NCI-H2227 treated with DMSO at 0.1 percent for 48 hours (cell line): Measurements from ENCODE around the gene CDCA7.
A peak's percentile ranks its signal among the peaks of the same experiment; 100 is the strongest.
"Not testable (repeated sequence)": the region's sequence is repeated elsewhere in the genome, so short reads cannot be mapped to it uniquely, and the experiment has no call there.

Source experiments
- DNase-seq: peaks from one replicate; lab custom pipeline; 2025; lab: John Stamatoyannopoulos, UW

CDCA7 gene

DNA sequence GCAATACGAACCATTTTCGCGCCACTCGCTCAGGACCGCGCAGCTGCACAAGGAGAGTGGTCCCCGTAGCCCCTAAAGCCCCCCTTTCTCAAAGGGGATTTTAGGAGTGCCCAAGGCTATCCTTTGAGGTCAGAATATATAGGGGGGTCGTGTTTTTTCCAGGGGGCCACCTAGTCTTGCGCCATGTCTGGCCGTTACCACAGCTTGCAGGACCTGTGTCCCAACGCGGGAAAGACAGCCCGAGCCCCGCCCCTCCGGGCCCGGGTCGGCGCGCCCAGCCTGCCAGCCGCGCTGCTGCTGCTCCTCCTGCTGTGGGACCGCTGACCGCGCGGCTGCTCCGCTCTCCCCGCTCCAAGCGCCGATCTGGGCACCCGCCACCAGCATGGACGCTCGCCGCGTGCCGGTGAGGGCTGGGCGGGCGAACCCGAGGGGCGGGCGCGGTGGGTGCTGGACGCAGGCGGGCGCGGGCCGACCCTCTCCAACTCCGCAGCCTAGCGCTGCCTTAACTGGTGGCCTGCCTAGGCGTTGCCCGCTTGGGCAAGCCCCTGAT is at the start of gene CDCA7:
Gene CDCA7, plus strand, starts transcription at position 291 of the 550 bp plus-strand sequence. Its CDS starts 92 bp downstream, at position 383.
- DNase-seq, result peak; percentile 85

DNA sequence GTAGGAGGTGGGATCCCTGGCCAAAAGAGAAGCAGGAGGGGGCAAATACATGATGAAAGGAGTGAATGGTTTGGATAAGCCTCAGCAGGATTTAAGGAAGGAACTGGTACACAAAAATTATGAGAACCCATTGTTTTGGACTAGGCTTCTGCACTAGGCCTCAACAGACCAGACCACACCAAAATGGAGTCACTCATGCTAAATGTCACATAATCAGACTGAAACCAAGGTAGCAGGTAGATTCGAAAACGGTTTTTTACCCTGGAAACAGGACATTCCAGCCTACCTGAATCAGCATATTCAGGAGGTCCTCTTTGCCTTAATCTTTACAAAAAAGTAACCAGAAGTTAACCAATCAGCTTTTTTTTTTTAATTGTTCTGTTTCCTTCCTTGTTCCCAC is 49.4 kb upstream of the CDCA7 start:
- no peak for DNase-seq

DNA sequence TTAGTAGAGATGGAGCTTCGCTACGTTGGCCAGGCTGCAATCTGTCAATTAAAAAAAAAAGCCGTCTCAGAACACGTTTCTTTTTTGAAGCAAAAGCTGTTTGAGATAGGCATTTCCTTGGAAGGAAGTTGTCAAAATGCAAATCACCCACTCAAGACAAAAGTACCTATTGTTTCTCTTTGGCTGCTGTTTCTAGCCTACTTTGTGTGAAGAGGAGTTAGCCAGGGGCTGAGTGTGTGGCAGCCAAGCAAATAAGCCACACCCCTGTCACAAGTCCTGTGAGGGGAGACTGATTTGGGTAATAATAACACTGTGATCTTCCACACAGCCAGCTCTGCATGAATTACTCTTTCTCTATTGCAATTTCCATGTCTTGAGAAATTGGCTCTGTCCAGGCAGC is 47.4 kb upstream of the CDCA7 start:
- no peak for DNase-seq

DNA sequence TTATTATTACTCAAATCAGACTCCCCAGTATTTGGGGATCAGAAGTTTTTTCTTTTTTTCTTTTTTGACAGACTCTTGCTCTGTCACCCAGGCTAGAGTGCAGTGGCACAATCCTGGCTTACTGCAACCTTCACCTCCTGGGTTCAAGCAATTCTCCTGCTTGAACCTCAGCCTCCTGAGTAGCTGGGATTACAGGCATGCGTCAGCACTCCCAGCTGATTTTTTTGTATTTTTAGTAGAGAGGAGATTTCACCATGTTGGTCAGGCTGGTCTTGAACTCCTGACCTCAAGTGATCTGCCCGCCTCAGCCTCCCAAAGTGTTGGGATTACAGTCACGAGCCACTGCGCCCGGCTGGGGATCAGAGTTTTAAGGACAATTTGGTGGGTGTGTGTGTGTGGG is 45.3 kb upstream of the CDCA7 start:
- DNase-seq, result not testable (repeated sequence)

DNA sequence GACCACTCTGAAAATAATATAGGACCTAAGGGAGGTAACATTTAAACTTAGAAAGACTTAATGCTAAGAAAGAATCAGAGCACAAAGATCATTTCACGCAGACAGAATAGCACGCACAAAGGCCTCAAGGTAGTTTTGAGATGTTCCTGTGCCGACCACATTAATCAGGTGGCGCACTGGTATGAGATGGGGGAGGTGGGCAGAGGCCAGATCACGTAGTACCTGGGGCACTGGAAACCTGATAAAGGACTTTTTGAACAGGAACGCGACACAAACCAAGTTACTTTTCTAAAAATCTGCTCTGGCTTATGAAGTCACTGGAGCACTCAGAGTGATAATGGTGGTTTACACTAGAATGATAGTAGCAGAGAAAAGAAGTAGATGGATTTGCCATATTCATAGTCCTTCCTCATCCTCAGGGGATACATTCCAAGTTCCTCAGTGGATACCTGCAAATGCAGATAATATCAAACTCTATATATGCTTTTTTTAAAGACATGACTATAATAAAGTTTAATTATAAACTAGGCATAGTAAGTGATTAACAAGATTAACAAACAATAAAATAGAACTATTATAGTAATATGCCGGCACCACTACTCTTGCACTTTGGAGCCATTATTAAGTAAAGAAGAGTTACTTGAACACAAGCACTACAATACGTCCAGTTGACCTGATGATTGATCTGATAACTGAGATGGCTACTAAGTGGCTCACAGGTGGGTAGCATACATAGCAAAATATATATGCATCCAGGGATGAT is 42.6 kb upstream of the CDCA7 start:
- DNase-seq, result no peak

DNA sequence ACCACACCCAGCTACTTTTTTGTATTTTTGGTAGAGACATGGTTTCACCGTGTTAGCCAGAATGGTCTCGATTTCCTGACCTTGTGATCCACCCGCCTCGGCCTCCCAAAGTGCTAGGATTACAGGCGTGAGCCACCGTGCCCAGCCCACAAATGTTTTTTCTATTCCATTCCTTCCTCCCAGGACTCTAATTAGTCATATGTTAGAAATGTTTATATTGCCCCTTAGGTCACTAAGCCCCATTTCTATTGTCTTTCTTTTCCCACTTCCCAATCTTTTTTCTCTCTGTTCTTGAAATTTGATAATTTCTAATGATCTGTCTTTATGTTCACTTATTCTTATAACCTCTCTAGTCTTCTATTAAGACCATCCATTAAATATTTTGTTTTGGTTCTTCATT is 31.3 kb upstream of the CDCA7 start:
- no peak for DNase-seq

DNA sequence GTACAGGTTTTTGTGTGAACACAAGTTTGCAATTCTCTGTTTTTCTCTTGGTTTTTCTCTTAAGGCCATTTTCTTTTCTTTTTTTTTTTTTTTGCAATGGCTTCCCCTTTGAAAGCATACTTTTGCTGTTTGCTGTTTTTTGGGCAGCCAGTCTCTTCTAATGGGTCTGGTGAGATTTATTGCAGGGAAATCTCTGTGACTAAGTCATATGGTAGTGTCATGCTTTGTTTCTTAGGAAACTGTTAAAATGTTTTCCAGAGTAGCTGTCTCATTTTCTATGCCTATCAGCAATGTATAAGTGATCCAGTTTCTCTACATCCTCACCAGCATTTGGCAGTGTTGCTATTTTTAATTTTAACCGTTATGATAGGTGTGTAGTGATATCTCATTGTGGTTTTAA is 27.9 kb upstream of the CDCA7 start:
- no peak for DNase-seq

DNA sequence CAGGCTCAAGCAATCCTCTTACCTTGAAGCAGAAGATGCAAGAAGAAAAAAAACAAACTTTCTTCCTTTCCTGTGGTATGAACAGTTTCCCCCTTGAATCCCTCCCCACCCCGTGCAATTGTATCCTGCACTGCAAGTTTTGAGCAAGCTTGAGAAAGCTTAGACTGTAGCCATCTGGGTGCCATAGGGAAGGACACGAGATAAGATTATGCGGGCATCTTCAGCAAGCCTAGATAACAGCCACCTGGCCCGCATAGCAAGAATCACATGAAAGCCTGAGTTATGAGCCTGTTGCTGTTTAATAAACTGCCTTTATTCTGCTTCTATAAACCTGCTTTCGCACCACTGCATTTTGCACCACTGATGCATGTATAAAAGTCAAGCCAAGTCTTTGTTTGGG is 27.3 kb upstream of the CDCA7 start:
- DNase-seq, result no peak

DNA sequence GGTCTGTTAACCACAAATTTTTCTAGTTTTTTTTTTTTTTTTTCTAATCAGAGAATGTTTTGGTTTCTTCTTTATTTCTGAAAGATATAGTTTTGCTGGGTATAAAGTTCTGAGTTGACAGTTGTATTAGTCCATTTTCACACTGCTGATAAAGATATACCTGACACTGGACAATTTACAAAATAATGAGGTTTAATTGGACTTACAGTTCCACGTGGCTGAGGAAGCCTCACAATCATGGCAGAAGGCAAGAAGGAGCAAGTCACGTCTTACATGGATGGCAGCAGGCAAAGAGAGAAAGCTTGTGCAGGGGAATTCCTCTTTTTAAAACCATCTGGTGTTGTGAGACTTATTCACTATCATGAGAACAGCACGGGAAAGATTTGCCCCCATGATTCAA is 21.7 kb upstream of the CDCA7 start:
- DNase-seq, result not testable (repeated sequence)

DNA sequence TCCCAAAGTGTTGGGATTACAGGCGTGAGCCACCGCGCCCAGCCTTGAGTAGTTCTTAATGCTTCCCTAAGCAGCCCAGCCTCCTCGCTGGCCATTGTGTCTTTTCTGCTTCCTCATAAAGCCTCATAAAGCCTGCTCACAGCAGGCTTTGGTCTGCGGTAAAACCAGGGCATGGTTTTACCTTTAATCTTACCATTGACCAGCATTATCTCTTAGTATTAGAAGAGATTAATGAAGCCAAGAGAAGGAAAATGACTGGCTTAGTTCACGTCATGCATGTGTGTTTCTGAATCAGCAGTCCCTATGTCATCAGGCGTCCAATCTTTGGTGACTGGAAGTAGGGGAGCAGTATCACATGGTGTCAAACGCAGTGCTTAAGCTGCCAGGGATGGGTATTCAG is 14.9 kb upstream of the CDCA7 start:
- DNase-seq, result no peak

DNA sequence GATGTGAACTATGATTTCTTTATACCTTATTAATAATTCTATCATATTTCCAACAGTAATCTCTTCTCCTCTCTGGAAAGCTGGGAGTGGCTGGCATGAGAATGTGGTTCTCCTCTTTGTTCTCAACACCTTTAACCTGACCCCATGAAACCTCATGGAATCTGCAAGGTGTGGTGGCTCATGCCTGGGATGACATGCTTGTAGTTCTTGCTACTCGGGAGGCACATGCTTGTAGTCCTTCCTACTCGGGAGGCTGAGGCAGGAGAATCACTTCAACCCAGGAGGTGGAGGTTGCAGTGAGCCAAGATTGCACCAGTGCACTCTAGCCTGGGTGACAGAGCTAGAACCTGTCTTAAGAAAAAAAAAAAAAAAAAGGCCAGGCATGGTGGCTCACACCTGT is 10.8 kb upstream of the CDCA7 start:
- DNase-seq, result no peak

DNA sequence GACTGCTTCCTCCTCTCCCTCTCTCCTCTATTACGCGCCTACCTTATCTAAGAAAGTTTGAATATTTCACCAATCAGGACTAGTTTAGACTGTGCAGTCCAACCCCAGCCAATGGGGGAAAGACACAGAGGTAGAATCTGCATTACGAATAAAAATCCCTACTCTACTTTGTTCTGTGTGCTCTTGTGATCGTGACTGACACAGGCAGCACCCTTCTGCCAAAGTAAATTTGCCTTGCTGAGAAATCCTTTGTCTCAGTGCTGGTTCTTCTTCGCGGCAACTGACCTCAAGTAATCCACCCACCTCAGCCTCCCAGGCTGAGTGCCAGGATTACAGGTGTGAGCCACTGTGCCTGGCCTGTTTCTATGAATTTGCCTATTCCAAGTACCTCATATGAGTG is 8.6 kb upstream of the CDCA7 start:
- DNase-seq, result no peak

DNA sequence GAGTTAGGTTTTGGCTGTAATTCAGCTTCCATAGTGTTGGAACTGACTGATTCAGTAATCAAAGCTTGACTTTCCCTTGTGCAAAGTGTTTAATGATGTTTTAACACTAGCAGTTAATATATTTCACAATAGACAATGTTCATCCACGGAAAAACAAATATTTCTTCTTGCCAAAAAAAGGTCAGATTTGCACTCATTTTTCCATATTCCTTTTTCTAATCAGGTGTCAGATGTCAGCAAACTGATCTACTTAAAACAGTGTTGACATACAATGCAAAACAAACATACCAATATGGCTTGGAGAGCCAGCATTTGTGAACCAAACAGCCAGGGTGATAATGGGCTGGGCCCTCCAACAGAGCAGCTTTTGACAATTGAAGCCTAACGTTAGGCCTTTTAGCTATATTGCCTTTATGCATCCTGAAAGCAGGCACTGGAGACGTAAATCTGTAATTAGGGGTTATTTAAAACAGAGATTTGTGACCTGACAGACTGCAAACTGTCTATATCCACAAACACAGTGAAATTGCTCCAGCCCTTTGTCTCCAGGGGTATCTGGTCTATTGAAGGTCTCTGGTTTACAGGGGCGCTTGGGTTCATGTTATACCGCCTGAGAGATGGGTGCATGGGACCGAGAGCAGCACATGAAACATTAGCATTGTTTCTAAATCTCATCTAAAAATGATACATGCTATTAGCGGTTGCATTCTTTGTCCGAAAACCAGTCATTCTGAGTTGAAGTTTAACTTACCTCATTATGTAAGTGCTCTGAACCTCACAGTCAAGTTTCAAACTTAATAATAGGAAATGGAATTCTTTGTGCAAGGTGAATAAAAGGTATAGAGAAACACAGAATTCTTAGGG is 7.1 kb upstream of the CDCA7 start:
- DNase-seq, result peak; percentile 97

DNA sequence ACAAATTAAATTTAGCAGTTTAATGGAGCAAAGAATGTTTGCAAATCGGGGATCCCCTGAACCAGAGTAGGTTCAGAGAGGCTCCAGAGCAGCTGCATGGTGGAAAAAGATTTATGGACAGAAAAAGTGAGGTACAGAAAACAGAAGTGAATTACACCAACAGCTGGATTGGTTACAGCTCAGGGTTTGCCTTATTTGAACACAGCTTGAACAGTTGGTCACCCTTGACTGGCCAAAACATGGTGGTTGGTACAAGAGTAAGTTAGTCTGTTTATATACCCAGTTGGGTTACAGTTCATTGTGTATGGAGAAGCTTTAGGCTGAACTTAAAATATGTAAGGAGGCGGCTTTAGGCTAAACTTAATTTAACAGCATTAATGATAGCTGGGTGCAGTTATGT is 5.4 kb upstream of the CDCA7 start:
- no peak for DNase-seq

DNA sequence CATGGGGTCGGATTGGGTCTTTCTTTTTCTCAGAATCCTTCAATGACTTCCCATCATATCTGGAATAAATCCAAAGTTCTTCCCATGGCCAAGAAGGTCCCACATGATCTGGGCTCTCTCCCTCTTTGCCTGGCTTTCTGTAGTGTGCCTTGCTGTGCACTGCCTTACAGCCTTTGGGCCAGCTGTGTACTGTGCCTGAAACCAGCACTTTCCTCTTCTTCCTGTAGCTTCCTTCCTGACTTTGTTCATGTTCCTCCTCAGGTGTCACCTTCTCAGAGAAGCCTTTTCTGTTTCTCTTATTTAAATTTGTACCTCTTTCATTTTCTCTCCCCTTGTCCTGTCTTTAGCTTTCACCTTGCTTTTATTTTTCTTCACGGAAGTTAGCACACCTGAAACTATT is 4.3 kb upstream of the CDCA7 start:
- no peak for DNase-seq

DNA sequence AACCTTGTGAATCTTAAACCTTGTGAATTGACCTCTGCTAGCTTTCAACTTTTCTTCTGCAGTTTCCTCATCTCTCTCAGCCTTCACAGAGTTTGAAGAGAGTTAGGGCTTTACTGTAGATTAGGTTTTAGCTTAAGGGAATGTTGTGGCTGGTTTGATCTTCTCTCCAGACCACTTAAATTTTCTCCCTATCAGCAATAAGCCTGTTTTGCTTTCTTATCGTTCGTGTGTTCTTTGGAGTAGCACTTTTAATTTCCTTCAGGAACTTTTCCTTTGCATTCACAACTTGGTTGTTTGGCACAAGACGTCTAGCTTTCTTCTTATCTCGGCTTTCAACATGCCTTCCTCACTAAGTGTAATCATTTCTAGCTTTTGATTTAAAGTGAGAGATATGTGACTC is 2.8 kb upstream of the CDCA7 start:
- no peak for DNase-seq

DNA sequence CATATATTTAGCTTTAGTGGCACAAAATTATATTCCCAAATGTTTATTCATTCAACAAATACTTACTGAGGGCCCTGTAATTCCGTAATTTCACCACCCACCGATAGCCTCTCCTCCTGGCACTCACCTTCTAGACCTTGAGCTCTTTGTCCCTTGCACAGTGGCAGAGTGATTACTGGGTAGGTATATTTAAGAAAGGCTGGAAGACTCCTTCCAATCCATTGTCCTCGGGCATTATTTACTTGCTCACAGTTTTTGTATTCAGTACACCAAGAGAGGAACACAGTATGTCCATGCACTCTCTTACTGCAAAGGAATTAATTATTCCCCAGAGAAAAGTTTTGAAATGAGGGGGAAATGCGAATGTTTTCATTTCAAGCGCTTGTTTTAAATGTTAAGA is 1.1 kb upstream of the CDCA7 start:
- DNase-seq, result peak; percentile 59

DNA sequence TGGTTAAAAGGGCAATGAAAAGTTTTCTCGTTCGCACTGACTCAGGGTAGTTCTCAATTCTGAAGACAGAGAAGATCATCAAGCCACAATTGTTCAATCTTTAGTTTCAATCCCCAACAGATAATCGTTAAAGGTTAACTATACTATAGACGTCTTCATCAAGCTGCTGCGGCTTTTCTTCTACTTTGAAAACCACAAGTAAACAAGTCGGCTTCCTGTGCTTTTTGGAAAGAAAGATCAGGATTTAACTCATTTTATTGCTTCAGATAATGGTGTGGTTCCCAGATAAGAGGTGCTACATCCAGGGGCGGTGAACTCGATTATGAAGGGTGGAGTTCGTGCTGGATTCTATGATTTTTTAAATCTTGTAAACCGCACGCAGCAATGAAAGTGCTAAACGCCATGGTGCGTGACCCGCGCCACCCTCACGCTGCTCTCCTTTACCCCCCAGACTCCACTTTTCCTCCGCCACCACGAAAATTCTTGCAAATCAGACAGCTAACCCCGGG is 545 bp upstream of the CDCA7 start:
- DNase-seq, result peak; percentile 63

DNA sequence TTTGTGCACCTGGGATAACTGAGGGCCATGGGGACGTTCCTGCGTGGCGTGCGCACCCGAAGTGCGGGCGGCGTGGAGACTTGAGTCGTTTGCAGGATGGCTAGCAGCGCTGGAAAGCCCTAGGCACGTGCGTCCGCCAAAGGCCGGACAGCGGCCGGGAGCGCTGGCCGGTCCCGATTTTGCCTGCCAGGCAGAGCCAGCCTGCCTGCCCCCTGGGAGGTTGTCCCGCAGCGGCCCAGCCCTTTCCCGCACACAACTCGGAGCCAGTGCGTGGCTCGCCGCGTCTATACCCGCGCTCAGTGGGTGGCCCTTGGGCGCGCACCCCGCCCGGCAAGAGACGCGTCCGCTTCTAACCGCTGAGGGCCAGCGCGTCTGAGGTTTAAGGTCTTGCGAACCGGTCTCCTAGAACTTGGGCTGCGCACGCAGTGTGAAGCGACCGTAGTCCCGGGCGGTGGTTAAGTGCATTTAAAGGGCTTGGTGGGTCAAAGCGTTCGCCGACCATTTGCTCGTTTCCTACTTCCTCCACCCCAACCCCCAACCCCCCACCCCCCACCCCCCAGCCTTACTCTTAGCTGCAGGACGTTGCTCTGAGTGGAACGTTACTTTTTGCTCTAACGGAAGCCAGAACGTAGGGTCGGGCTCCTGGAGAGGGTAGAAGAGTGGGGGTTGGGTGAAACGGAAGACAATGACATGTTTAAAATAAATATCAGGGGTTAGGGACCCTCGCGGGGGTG is 627 bp downstream of the CDCA7 start:
- peak; percentile 64 for DNase-seq

DNA sequence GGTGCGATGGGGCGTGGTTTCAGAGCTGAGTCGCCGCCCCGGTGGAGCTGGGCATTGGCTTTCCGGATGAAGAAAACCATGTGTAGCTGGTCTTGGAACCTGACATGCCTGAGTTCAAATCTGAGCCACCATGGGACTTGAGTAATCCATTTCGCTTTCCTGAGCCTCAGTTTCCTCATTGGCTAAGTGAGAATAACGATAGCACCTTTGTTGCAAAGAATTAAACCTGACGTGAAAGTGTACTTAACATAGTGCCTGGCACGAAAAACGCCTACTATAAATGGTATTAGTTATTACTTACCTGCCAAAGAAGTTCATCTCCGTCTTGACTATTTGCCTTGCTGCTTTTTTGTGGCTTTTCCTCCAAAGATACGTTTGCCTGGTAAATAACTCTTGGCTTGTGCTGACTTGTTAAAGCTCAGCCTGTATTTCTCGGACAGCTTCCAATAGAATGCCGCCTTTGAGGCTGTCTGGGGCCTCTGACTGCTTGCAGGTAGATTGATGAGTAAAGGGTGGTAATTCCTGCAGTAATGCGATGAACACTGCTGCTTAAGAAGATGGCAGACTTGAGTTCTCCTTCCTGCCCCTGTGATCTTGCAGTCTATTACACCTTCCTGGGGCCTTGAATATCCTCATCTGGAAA is 1.3 kb downstream of the CDCA7 start:
- DNase-seq, result no peak

DNA sequence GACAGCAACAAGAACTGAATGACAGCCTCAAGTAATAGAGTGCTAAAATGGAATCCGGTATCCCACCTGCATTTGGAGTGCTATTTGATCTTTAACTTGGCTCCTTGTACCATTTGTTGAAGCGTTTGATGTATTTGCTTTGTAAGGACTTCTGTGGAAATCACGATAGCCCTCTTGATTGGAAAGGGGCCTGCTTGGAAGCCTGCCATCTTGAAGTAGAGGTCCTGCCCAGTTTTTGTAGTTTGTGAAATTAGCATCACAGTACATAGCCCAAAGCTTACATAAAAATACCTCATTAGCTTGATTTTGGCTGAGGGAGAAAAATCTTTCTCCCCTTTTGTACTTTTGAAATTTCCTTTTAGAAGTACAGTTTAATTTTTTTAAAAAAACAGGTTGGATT is 2.7 kb downstream of the CDCA7 start:
- no peak for DNase-seq

DNA sequence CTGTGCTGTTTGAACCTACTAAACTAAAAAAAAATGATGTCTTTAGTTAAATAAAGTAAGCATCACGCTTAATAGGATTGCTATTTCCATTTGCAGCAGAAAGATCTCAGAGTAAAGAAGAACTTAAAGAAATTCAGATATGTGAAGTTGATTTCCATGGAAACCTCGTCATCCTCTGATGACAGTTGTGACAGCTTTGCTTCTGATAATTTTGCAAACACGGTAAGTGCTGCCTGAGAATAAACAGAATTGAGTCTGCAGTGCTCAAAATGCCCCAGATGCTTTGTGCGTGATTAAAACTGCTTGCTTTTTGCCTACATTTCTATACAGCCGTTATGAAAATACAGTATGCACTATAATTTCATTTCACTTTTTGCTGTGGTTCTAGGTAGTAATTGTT is 3.9 kb downstream of the CDCA7 start:
- no peak for DNase-seq
